IPS DF 6.9 (cell line): ENCODE results near the gene SOX3.

ENCODE experiments used
- DNase-seq: peaks from one replicate; pipeline ENCODE4 v3.0.0-alpha.2; 2013; ENCODE audit warnings: low read depth, low spot score
- H3K27ac ChIP-seq: one replicate; pipeline ENCODE4 v1.5.1; 2013; ENCODE audit warnings: low read length, control low read depth
- H3K27me3 ChIP-seq: 2 replicates; pipeline ENCODE4 v1.6.1; 2013; ENCODE audit warnings: mild to moderate bottlenecking, low read length; ENCODE audit not compliant: control insufficient read depth, insufficient read depth
- H3K36me3 ChIP-seq: 2 replicates; pipeline ENCODE4 v1.6.1; 2013; ENCODE audit warnings: low read length; ENCODE audit not compliant: control insufficient read depth, insufficient read depth
- H3K4me1 ChIP-seq: 2 replicates; pipeline ENCODE4 v1.6.1; 2013; ENCODE audit warnings: low read length; ENCODE audit not compliant: control insufficient read depth, insufficient read depth
- H3K4me3 ChIP-seq: 2 replicates; pipeline ENCODE4 v1.5.1; 2013; ENCODE audit warnings: mild to moderate bottlenecking, low read length
- H3K9me3 ChIP-seq: 2 replicates; pipeline ENCODE4 v1.6.1; 2013; ENCODE audit warnings: low read length, inconsistent platforms; ENCODE audit not compliant: control insufficient read depth, insufficient read depth
- WGBS: extraction: QIAGEN DNeasy Blood & Tissue Kit; methylation state at CpG from one replicate; pipeline ENCODE4 v1.1.7; 2013; ENCODE audit warnings: mixed read lengths, missing lambda C conversion rate; ENCODE audit not compliant: insufficient read length, insufficient coverage; 5-methylcytosine and 5-hydroxymethylcytosine counted together

Gene SOX3

GRCh38 chrX:140504371-140505324 is at the start of gene SOX3:
Gene SOX3, minus strand, starts transcription at chrX:140505069. Its CDS starts 9 bp downstream, at chrX:140505060.
- H3K4me3 ChIP-seq = peak within 1 kb of the TSS; percentile 83

GRCh38 chrX:140548985-140549384 is 44.1 kb upstream of the SOX3 start:
- no CpG with 5 or more reads among the region's 1 CpG for WGBS
- H3K9me3 ChIP-seq = no peaks in the 10 kb centered on the region
- H3K4me1 ChIP-seq = no peaks in the 10 kb centered on the region; the same call in 1 of the 2 replicates
- H3K27me3 ChIP-seq = no peaks in the 10 kb centered on the region
- H3K36me3 ChIP-seq = no peaks in the 10 kb centered on the region
- no peak for DNase-seq
- no peak overlapping the region for H3K4me3 ChIP-seq
- H3K27ac ChIP-seq = no peak overlapping the region

More at GRCh38 chrX:140504371-140505324, at the start of gene SOX3:
- no CpG with 5 or more reads among the region's 87 CpGs for WGBS
- Histone ChIP-seq H3K9me3 (no peaks in the 10 kb centered on the region), H3K27me3 (peaks cover 24% of the 10 kb centered on the region), H3K36me3 (no peaks in the 10 kb centered on the region), H3K27ac (no peak within 1 kb of the TSS), H3K4me1 (no peaks in the 10 kb centered on the region)
- no peak for DNase-seq

- no peak for DNase-seq
- WGBS = no CpG with 5 or more reads among the region's 5 CpGs
Observed at GRCh38 chrX:140526171-140526570, 21.3 kb upstream of the SOX3 start.

GRCh38 chrX:140525448-140525847 is 20.6 kb upstream of the SOX3 start:
- Histone ChIP-seq H3K4me1 (peaks cover 4% of the 10 kb centered on the region), H3K27ac (no peak overlapping the region)

More at GRCh38 chrX:140526171-140526570, 21.3 kb upstream of the SOX3 start:
- peaks cover 4% of the 10 kb centered on the region for H3K4me1 ChIP-seq
- H3K36me3 ChIP-seq = no peaks in the 10 kb centered on the region
- no peak overlapping the region for H3K4me3 ChIP-seq
- no peak overlapping the region for H3K27ac ChIP-seq
- H3K27me3 ChIP-seq = no peaks in the 10 kb centered on the region
- no peaks in the 10 kb centered on the region for H3K9me3 ChIP-seq

GRCh38 chrX:140524556-140524955 is 19.7 kb upstream of the SOX3 start:
- H3K4me3 ChIP-seq = no peak overlapping the region
- WGBS = no CpG with 5 or more reads among the region's 2 CpGs
- no peaks in the 10 kb centered on the region for H3K36me3 ChIP-seq
- peaks cover 4% of the 10 kb centered on the region for H3K4me1 ChIP-seq
- no peaks in the 10 kb centered on the region for H3K9me3 ChIP-seq
- no peak for DNase-seq
- H3K27ac ChIP-seq = no peak overlapping the region
- no peaks in the 10 kb centered on the region for H3K27me3 ChIP-seq

More at GRCh38 chrX:140525448-140525847, 20.6 kb upstream of the SOX3 start:
- no CpG with 5 or more reads among the region's 2 CpGs for WGBS
- no peaks in the 10 kb centered on the region for H3K9me3 ChIP-seq
- H3K36me3 ChIP-seq = no peaks in the 10 kb centered on the region
- H3K27me3 ChIP-seq = no peaks in the 10 kb centered on the region
- no peak for DNase-seq
- no peak overlapping the region for H3K4me3 ChIP-seq

GRCh38 chrX:140521393-140521792 is 16.5 kb upstream of the SOX3 start:
- H3K27ac ChIP-seq = no peak overlapping the region
- no peaks in the 10 kb centered on the region for H3K9me3 ChIP-seq
- 100% methylated on average over 1 of the region's 5 CpGs for WGBS
- no peaks in the 10 kb centered on the region for H3K36me3 ChIP-seq
- peaks cover 4% of the 10 kb centered on the region for H3K4me1 ChIP-seq
- no peak overlapping the region for H3K4me3 ChIP-seq
- no peaks in the 10 kb centered on the region for H3K27me3 ChIP-seq
- no peak for DNase-seq

GRCh38 chrX:140514554-140514953 is 9.7 kb upstream of the SOX3 start:
- no peaks in the 10 kb centered on the region for H3K9me3 ChIP-seq
- H3K36me3 ChIP-seq = no peaks in the 10 kb centered on the region
- no peak overlapping the region for H3K27ac ChIP-seq
- whole genome bisulfite sequencing = no CpG with 5 or more reads among the region's 1 CpG
- no peaks in the 10 kb centered on the region; the same call in 1 of the 2 replicates for H3K27me3 ChIP-seq
- DNase-seq = no peak
- H3K4me3 ChIP-seq = no peak overlapping the region
- H3K4me1 ChIP-seq = no peaks in the 10 kb centered on the region

- no peaks in the 10 kb centered on the region for H3K36me3 ChIP-seq
- H3K4me1 ChIP-seq = no peaks in the 10 kb centered on the region
- DNase-seq = no peak
- no peaks in the 10 kb centered on the region for H3K9me3 ChIP-seq
- WGBS = no CpG with 5 or more reads among the region's 42 CpGs
- peaks cover 19% of the 10 kb centered on the region for H3K27me3 ChIP-seq
- peak overlapping the region; percentile 38; the same call in 1 of the 2 replicates for H3K4me3 ChIP-seq
- H3K27ac ChIP-seq = no peak overlapping the region
Observed at GRCh38 chrX:140510895-140511295, 6.0 kb upstream of the SOX3 start.

GRCh38 chrX:140510306-140510676 is 5.4 kb upstream of the SOX3 start:
- no peak for DNase-seq
- H3K36me3 ChIP-seq = no peaks in the 10 kb centered on the region
- peak overlapping the region; percentile 4; the same call in 1 of the 2 replicates for H3K4me3 ChIP-seq
- WGBS = no CpG with 5 or more reads among the region's 12 CpGs
- no peak overlapping the region for H3K27ac ChIP-seq
- H3K27me3 ChIP-seq = peaks cover 19% of the 10 kb centered on the region
- no peaks in the 10 kb centered on the region for H3K4me1 ChIP-seq
- H3K9me3 ChIP-seq = no peaks in the 10 kb centered on the region

GRCh38 chrX:140509468-140510305 is 4.8 kb upstream of the SOX3 start:
- Histone ChIP-seq H3K36me3 (no peaks in the 10 kb centered on the region), H3K27me3 (peaks cover 19% of the 10 kb centered on the region), H3K4me1 (no peaks in the 10 kb centered on the region), H3K4me3 (peak overlapping the region; percentile 4; the same call in 1 of the 2 replicates), H3K9me3 (no peaks in the 10 kb centered on the region), H3K27ac (no peak overlapping the region)
- DNase-seq = no peak
- no CpG with 5 or more reads among the region's 30 CpGs for WGBS
